SK-N-MC (cell line): ENCODE measurements around the gene KIAA1217.

ENCODE experiments used
- DNase-seq: peaks from one replicate; pipeline ENCODE4 v3.0.0-alpha.2; 2011; ENCODE audit warnings: low read depth, low spot score
- H3K27ac ChIP-seq: fragments of 200-600 bp; sonication (generic); 2 replicates; pipeline ENCODE4 v1.5.1; 2016; ENCODE audit warnings: mixed run types
- H3K36me3 ChIP-seq: fragments of 200-600 bp; sonication (generic); 2 replicates; pipeline ENCODE4 v1.6.1; 2017; ENCODE audit warnings: antibody characterized with exemption, low read length, mixed read lengths; ENCODE audit not compliant: insufficient read depth
- H3K4me3 ChIP-seq: fragments of 200-600 bp; sonication (generic); 2 replicates; pipeline ENCODE4 v1.5.1; 2016
- H3K9ac ChIP-seq: fragments of 200-600 bp; sonication (generic); 2 replicates; pipeline ENCODE4 v1.8.0; 2017; ENCODE audit warnings: mixed run types, mixed read lengths; ENCODE audit not compliant: insufficient read length
- H3K9me3 ChIP-seq: fragments of 200-600 bp; sonication (generic); 2 replicates; pipeline ENCODE4 v1.6.1; 2017; ENCODE audit warnings: low read depth, mild to moderate bottlenecking, antibody characterized with exemption, low read length, moderate library complexity, mixed read lengths
- EZH2 ChIP-seq: fragments of 200-600 bp; sonication (generic); IDR thresholded peaks from one replicate; pipeline ENCODE4 v1.6.1; 2017; ENCODE audit warnings: antibody characterized with exemption
- FOXP2 ChIP-seq: optimal IDR thresholded peaks from 2 replicates; pipeline ENCODE3; 2011; ENCODE audit warnings: mild to moderate bottlenecking, moderate library complexity; ENCODE audit not compliant: insufficient read depth; ENCODE audit errors: extremely low read length, control extremely low read depth
- POLR2AphosphoS5 ChIP-seq: IDR thresholded peaks from 2 replicates; pipeline ENCODE4 v1.6.1; 2012; ENCODE audit warnings: mild to moderate bottlenecking, low read depth, low read length, borderline replicate concordance

The KIAA1217 gene

DNA sequence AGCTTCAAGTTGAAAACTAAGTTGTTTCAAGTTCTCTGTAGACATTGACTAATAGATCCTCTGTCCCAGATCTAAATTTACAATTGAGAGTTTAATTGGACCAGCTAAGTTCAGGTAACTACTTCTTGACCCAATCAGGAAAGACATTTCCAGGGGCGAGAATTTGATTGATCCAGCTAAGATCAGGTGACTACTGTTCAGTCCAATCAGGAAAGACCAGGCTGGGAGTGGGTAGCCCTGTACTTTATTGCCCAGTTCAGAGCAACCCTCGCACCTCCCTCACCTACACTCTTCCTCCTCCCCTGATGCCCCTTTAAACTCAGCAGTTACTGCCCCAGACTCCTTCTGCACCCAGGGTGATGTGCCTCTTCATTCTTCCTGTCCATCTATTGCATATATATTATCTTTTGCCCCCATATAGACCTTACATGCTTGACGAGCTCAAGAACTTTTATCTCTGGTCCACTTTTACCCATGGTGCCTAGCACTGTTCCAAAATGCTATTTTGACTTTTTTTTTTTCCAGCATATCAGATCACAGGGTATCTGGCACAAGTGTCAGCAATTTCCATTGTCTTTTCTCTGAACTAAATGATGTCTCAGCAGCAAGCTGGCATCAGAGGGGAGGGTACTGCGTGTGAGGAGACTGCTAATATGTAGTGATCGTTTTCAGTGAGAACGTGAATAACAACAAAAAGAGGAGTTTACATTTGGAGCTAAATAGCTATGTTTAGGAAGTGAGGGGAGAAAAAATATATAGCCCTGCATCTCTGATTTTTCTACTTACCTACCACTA, 169.4 kb downstream of the KIAA1217 start:
- H3K9ac ChIP-seq = no peak overlapping the region
- no peaks in the 10 kb centered on the region for H3K36me3 ChIP-seq
- no peak overlapping the region for H3K27ac ChIP-seq
- no peaks in the 10 kb centered on the region for H3K9me3 ChIP-seq
- DNase-seq = no peak
- no peak for TF ChIP-seq POLR2AphosphoS5
- TF ChIP-seq EZH2 = no peak
- TF ChIP-seq FOXP2 = no peak
- no peak overlapping the region for H3K4me3 ChIP-seq

DNA sequence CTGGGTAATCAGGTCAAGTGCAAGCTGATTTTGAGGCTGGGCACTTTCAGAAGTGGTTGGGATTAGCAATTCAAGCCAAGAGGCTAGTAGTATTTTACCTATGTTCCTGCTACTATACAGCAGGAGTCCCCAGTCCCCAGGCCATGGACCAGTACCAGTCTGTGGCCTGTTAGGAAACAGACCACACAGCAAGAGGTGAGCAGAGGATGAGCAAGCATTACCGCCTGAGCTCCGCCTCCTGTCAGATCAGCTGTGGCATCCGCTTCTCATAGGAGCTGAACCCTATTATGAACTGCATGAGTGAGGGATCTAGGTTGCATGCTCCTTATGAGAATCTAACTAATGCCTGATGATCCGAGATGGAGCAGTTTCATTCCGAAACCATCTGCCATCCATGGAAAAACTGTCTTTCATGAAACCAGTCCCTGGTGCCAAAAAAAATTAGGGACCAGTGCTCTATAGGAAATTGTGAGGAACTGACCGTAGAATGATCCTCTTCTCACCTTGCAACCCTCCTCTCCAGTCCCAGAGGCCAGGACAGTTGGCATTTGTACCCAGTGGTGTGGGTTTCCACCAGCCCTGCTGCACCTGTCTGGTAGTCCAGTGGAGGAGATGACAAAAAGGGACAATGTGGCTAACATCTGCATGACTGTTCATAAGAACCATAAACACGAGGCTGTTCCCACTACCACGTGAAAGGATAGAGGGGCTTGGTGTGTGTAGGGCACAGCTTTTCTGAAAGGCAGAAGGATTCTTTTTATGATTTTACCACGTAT, 172.5 kb downstream of the KIAA1217 start:
- H3K9me3 ChIP-seq = no peaks in the 10 kb centered on the region
- DNase-seq = no peak
- no peak overlapping the region for H3K4me3 ChIP-seq
- peaks cover 7% of the 10 kb centered on the region for H3K36me3 ChIP-seq
- TF ChIP-seq EZH2 = no peak
- no peak for TF ChIP-seq FOXP2
- no peak for TF ChIP-seq POLR2AphosphoS5
- H3K9ac ChIP-seq = no peak overlapping the region
- no peak overlapping the region for H3K27ac ChIP-seq

DNA sequence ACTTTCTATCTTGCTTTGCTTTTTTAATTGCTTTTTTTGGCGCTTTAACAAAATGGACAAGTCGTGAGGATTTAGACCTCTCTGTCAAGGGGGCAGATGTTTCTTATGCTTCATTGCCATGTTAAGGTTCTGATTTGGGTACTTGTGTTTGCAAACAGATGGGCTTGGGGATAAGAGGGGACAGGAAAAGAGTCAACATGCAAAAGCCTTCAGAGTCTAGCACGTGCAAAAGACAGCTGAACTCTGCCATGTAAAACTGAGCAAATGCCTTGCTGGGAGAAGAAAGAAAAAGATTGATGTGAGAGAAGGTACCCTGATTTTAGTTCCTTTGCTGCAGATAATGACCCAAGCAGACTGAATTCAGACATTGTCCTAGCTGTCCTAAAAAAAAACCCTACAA, 173.1 kb downstream of the KIAA1217 start:
- Histone ChIP-seq H3K9me3 (no peaks in the 10 kb centered on the region), H3K27ac (no peak overlapping the region), H3K36me3 (peaks cover 7% of the 10 kb centered on the region), H3K4me3 (no peak overlapping the region), H3K9ac (no peak overlapping the region)
- TF ChIP-seq FOXP2 = no peak
- no peak for TF ChIP-seq POLR2AphosphoS5
- TF ChIP-seq EZH2 = no peak
- DNase-seq = no peak

DNA sequence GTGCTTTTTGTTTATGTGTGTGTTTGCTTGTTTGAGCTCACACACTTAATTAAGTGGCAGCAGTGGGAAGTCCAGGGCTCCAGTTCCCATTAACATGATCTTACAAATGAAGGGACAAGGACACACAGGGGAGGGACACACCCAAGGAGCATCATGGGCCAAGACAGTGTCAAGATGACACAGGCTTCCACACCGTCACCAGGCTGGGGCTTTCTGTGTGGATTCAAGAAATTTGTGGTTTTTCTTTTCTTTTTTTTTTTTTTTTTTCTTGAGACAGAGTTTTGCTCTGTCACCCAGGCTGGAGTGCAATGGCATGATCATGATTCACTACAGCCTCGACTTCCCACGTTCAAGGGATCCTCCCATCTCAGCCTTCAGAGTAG, 173.6 kb downstream of the KIAA1217 start:
- H3K4me3 ChIP-seq = no peak overlapping the region
- H3K9ac ChIP-seq = no peak overlapping the region
- H3K36me3 ChIP-seq = peaks cover 7% of the 10 kb centered on the region
- H3K27ac ChIP-seq = no peak overlapping the region
- H3K9me3 ChIP-seq = no peaks in the 10 kb centered on the region
- TF ChIP-seq POLR2AphosphoS5 (no peak), FOXP2 (no peak), EZH2 (no peak)
- DNase-seq = no peak

DNA sequence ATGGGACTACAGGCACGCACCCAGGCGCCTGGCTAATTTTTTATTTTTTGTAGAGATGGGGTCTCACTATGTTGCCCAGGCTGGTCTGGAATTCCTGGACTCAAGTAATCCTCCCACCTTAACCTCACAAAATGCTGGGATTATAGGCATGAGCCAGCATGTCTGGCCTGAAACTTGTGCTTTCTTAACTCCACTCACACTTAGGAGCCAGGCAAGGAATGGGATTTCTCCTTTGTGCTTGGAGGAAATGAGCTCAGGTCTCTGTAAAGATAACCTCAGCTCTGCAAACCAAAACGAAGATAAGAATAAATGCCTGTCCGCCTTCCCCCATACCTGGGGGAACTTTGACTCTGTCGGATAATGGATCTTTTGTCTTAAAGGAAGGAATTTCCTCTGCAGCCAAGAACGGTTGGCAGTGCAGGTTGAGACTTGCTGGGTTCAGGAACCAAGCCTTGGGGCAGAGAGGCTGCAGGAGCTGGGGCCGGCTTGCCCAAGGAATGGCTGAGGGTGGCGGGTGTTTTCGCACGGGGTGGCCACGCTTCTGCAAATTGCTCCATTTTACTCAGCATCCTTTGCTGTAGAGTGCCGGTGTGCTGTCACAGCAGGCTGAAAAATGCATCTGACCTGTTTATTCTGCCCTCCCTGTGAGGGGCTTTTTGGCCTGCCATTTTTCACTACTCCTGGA, 174.2 kb downstream of the KIAA1217 start:
- DNase-seq = no peak
- 0 out of 2 replicates have a peak overlapping the region, but pooled peaks have one; percentile 46 for H3K27ac ChIP-seq
- TF ChIP-seq FOXP2 (no peak), POLR2AphosphoS5 (no peak), EZH2 (no peak)
- H3K4me3 ChIP-seq = no peak overlapping the region
- no peaks in the 10 kb centered on the region for H3K9me3 ChIP-seq
- H3K36me3 ChIP-seq = peaks cover 7% of the 10 kb centered on the region
- H3K9ac ChIP-seq = no peak overlapping the region

DNA sequence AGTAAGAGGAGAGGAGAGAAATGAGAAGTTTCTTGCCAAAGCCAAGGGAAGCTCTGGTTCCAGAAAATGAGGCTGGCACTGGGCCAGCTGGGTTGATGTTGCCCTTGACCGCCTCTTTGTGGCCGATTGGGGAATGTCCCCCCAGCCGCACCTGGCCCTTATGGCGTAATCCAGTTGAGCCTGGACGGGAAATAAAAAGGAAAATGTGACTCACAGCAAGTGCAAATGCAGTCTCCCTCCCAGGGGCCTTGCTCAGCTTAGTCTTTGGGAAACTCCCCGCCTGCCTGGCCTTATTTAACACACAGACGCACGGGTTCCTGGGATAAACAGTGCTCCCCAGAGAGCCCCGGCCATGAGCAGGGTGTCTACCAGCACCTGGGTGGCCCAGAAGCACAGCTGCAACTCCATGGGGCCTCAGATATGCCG, 174.8 kb downstream of the KIAA1217 start:
- TF ChIP-seq EZH2 = no peak
- TF ChIP-seq POLR2AphosphoS5 = no peak
- no peak for TF ChIP-seq FOXP2
- H3K36me3 ChIP-seq = peaks cover 7% of the 10 kb centered on the region
- no peak overlapping the region for H3K4me3 ChIP-seq
- peak overlapping the region; percentile 46; the same call in 1 of the 2 replicates for H3K27ac ChIP-seq
- DNase-seq = no peak
- H3K9ac ChIP-seq = no peak overlapping the region
- no peaks in the 10 kb centered on the region for H3K9me3 ChIP-seq

DNA sequence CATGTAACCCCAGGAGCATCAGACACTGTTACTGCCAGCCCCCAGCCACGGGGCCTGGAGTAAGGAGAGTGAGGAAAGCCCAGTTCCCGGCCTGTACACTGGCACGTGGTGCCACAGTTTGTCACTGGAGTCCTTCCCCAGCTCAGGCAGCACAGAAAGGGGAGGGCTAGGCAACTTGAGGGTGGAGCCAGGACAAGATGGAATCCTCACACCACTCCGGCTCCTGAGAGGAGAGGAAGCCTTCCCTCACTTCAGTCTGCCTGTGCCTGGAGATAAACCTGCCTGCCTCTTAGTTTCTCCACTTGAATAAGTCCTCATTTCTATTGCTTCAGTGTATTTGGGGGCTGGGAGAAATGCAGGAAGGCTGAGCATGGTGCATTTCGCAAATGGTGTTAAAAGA, 176.0 kb downstream of the KIAA1217 start:
- H3K27ac ChIP-seq = peak overlapping the region; percentile 71
- no peak overlapping the region for H3K4me3 ChIP-seq
- peaks cover 7% of the 10 kb centered on the region for H3K36me3 ChIP-seq
- TF ChIP-seq POLR2AphosphoS5 (no peak), FOXP2 (no peak), EZH2 (no peak)
- DNase-seq = no peak
- no peak overlapping the region for H3K9ac ChIP-seq
- no peaks in the 10 kb centered on the region for H3K9me3 ChIP-seq

DNA sequence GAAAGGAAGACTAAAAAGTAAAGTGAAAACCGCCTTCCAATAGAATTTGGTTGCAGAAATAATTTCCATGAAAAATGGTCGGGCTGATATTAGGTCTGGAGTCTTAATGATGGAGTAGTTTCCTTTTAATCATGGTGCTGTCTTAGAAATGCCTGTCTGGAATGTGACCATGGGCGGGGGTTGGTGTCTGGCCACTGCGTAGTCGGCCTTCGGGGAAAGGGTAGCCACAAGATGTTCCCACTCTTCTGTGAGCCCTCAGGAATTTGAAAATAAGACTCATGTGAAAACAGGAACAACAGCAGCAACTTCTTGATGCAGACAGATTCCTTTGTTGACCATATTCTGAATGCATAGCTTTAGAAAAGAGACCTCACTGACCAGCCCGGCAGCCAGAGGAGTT, 176.8 kb downstream of the KIAA1217 start:
- H3K27ac ChIP-seq = peak overlapping the region; percentile 71
- TF ChIP-seq FOXP2 = no peak
- no peak for TF ChIP-seq POLR2AphosphoS5
- TF ChIP-seq EZH2 = no peak

More for the DNA sequence above, 176.8 kb downstream of the KIAA1217 start:
- H3K9me3 ChIP-seq = no peaks in the 10 kb centered on the region
- DNase-seq = no peak
- no peak overlapping the region for H3K9ac ChIP-seq
- peaks cover 7% of the 10 kb centered on the region for H3K36me3 ChIP-seq
- H3K4me3 ChIP-seq = no peak overlapping the region
